Prostate gland (tissue), 2 donors: ENCODE results near the gene TPRG1L.

Experiments used
- CTCF ChIP-seq, 4 experiments: fragments of 200-600 bp in 2 of 4; fragments of 450-650 bp in 2 of 4; sonication (generic) in 2 of 4; IDR thresholded peaks; 1 replicate in 3 of 4; 2 replicates in 1 of 4; pipeline ENCODE4 v1.5.1; 2016 to 2019; ENCODE audit warnings: antibody characterized with exemption in 4 of 4, mild to moderate bottlenecking in 2 of 4, moderate library complexity in 2 of 4
- POLR2A ChIP-seq: fragments of 450-650 bp; IDR thresholded peaks from one replicate; pipeline ENCODE4 v1.6.1; 2016; ENCODE audit warnings: antibody characterized with exemption, mild to moderate bottlenecking

GRCh38 chr1:3601743-3602142 lies 23.1 kb upstream of the TPRG1L start:
- TF ChIP-seq CTCF (IDR thresholded peaks at IDR 0.05) (no peak), POLR2A (no peak)
